T-helper 1 cell treated with Interleukin-12 subunit alpha and Interleukin-12 subunit beta and Interleukin-4 antibody, amounts not matched to agents 30 μg/mL and 1 μg/mL, for 36 hours (primary cell): ENCODE measurements around the gene GGCX.
"Not testable (repeated sequence)": the region's sequence is repeated elsewhere in the genome, so short reads cannot be mapped to it uniquely, and the experiment has no call there.

Experiments
- H3K27ac Mint-ChIP-seq: one replicate; pipeline ENCODE4 v1.8.0; 2021; ENCODE audit warnings: mild to moderate bottlenecking, mixed read lengths
- H3K27me3 Mint-ChIP-seq: one replicate; pipeline ENCODE4 v1.8.0; 2021; ENCODE audit warnings: low read depth, mixed read lengths
- H3K36me3 Mint-ChIP-seq: one replicate; pipeline ENCODE4 v1.8.0; 2021; ENCODE audit warnings: low read depth, mixed read lengths
- H3K4me1 Mint-ChIP-seq: one replicate; pipeline ENCODE4 v1.8.0; 2021; ENCODE audit warnings: low read depth, mixed read lengths
- H3K4me3 Mint-ChIP-seq: one replicate; pipeline ENCODE4 v1.8.0; 2021; ENCODE audit warnings: mild to moderate bottlenecking, moderate library complexity, mixed read lengths
- H3K9me3 Mint-ChIP-seq: one replicate; pipeline ENCODE4 v1.8.0; 2021; ENCODE audit warnings: mixed read lengths

GGCX gene

DNA sequence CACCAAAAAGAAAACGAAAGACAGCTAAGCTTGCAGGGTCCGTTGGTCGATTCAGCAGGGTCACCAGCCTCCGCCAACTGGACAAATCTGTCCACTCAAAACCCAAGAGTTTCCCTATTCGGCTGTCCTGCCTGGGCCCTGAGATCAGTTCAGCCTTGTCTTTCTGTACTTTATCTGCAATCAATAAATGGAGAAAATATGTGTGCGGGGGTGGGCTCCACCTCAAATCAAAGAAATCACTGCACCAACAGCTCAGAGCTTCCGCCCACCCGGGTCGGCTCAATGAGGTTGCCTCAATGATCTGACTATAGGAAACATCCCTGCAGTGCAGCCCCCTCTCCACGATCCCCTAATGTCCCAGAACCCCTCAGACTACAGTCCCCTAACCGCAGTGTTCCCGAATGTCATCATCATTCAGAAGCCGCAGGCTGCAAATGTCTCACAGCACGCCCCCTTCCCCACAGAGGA is 447 bp downstream of the GGCX start:
- peak overlapping the region; percentile 93 for H3K27ac Mint-ChIP-seq
- peaks cover 4% of the 10 kb centered on the region for H3K27me3 Mint-ChIP-seq
- H3K4me1 Mint-ChIP-seq, result peaks cover 22% of the 10 kb centered on the region
- peaks cover 2% of the 10 kb centered on the region for H3K36me3 Mint-ChIP-seq
- peak overlapping the region; percentile 91 for H3K4me3 Mint-ChIP-seq
- H3K9me3 Mint-ChIP-seq, result no peaks in the 10 kb centered on the region

GRCh38 chr2:85560403-85560726 is 928 bp downstream of the GGCX start:
- not testable (repeated sequence) for H3K27me3 Mint-ChIP-seq, H3K36me3 Mint-ChIP-seq, H3K9me3 Mint-ChIP-seq
- Mint-ChIP-seq H3K4me3 (peak overlapping the region; percentile 91), H3K27ac (peak overlapping the region; percentile 93), H3K4me1 (peaks cover 22% of the 10 kb centered on the region)

DNA sequence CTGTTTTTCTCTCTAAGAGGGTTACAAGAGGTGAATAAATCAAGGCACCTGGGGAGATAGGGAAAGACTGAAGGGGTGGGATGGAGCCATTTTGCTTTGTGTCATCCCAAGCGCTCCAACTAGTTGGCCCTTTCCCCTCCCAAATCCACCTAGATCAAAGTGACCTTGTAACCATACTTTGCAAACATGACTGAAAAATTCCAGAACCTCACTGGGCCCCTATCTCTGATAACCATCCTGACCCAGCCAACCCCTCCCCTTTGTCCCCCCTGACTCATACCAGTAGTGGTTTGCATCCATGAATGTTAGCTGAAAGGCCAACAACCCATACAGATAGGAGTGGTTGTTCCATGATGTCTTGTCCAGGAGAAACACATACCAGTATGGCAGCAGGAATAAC is 3.1 kb downstream of the GGCX start:
- H3K27me3 Mint-ChIP-seq, result no peaks in the 10 kb centered on the region
- no peaks in the 10 kb centered on the region for H3K9me3 Mint-ChIP-seq
- peaks cover 15% of the 10 kb centered on the region for H3K36me3 Mint-ChIP-seq
- no peak overlapping the region for H3K27ac Mint-ChIP-seq
- peaks cover 16% of the 10 kb centered on the region for H3K4me1 Mint-ChIP-seq
- no peak overlapping the region for H3K4me3 Mint-ChIP-seq

- peaks cover 18% of the 10 kb centered on the region for H3K4me1 Mint-ChIP-seq
- no peaks in the 10 kb centered on the region for H3K9me3 Mint-ChIP-seq
- no peak overlapping the region for H3K4me3 Mint-ChIP-seq
- H3K27ac Mint-ChIP-seq, result no peak overlapping the region
- peaks cover 24% of the 10 kb centered on the region for H3K36me3 Mint-ChIP-seq
- no peaks in the 10 kb centered on the region for H3K27me3 Mint-ChIP-seq
These were observed 4.2 kb downstream of the GGCX start for GRCh38 chr2:85557130-85557529.

DNA sequence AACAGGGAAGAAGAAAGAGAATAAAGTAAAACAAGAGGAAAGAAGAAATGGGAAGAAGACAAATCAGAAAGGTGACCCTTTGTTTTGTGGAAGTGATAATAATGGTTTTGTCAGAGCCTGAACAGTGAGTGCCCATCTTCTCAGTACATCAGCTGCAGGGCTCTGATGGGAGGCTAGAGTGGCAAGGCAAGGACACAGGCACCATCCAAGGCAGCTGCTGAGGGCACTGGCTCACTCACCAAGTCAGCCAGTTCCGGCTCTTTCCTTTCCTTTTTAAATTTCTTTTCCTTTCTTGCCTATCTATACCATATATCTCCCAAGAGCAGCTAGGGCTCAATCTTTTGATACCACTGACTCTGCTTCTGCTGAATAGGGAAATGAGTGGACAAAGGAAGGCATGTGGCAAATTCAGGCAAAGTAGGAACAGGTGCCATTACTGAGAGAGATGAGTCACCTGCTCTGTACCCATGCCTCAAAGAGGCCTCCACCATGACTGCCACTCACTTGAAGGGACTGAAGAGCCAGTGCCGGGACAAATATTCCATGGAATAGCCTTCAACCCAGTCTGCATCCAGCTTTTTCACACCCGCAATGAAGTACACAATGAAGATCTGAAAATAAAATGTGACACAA is 6.2 kb downstream of the GGCX start:
- Mint-ChIP-seq H3K27ac (no peak overlapping the region), H3K9me3 (no peaks in the 10 kb centered on the region), H3K4me3 (no peak overlapping the region), H3K36me3 (peaks cover 36% of the 10 kb centered on the region), H3K27me3 (no peaks in the 10 kb centered on the region), H3K4me1 (peaks cover 14% of the 10 kb centered on the region)

GRCh38 chr2:85553184-85553583 is 8.1 kb downstream of the GGCX start:
- Mint-ChIP-seq H3K4me1 (peaks cover 10% of the 10 kb centered on the region), H3K4me3 (no peak overlapping the region), H3K9me3 (no peaks in the 10 kb centered on the region), H3K27me3 (no peaks in the 10 kb centered on the region), H3K27ac (no peak overlapping the region), H3K36me3 (peaks cover 42% of the 10 kb centered on the region)

GRCh38 chr2:85551698-85552678 is 9.3 kb downstream of the GGCX start:
- no peaks in the 10 kb centered on the region for H3K27me3 Mint-ChIP-seq
- H3K36me3 Mint-ChIP-seq, result peaks cover 42% of the 10 kb centered on the region
- no peak overlapping the region for H3K4me3 Mint-ChIP-seq
- H3K27ac Mint-ChIP-seq, result peak overlapping the region; percentile 13
- H3K9me3 Mint-ChIP-seq, result no peaks in the 10 kb centered on the region
- H3K4me1 Mint-ChIP-seq, result peaks cover 10% of the 10 kb centered on the region

DNA sequence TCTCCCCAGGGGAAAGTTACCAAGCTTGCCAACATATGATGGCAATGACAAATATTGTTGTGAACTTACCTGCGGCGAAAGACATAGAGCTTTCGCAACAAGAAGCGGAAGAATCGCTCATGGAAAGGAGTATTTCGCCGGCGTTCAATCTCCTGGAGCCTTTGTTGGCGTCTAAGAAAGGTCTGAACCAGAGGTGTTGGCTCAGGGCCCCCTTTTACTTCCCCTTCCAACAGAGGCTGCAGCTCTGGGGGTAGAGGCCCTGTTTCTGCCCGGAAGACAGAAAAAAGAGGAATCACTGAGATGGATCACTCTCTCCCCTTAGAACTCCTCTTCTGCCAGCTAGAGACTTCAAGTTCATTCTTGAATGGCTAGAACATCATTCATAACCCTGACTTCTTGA is 10.8 kb downstream of the GGCX start:
- H3K27me3 Mint-ChIP-seq, result no peaks in the 10 kb centered on the region
- H3K4me1 Mint-ChIP-seq, result peaks cover 12% of the 10 kb centered on the region
- H3K27ac Mint-ChIP-seq, result no peak overlapping the region
- no peaks in the 10 kb centered on the region for H3K9me3 Mint-ChIP-seq
- H3K36me3 Mint-ChIP-seq, result peaks cover 49% of the 10 kb centered on the region
- H3K4me3 Mint-ChIP-seq, result no peak overlapping the region

- Mint-ChIP-seq H3K27me3 (no peaks in the 10 kb centered on the region), H3K4me3 (no peak overlapping the region), H3K36me3 (peaks cover 48% of the 10 kb centered on the region), H3K27ac (no peak overlapping the region), H3K9me3 (no peaks in the 10 kb centered on the region), H3K4me1 (peaks cover 12% of the 10 kb centered on the region)
These were observed 11.5 kb downstream of the GGCX start for GRCh38 chr2:85549826-85550225.

GRCh38 chr2:85549095-85549494 is 12.2 kb downstream of the GGCX start:
- Mint-ChIP-seq H3K4me1 (peaks cover 16% of the 10 kb centered on the region), H3K9me3 (no peaks in the 10 kb centered on the region), H3K36me3 (peaks cover 49% of the 10 kb centered on the region), H3K4me3 (no peak overlapping the region), H3K27ac (no peak overlapping the region), H3K27me3 (no peaks in the 10 kb centered on the region)

GRCh38 chr2:85548608-85548900 is 12.7 kb downstream of the GGCX start:
- Mint-ChIP-seq H3K4me1 (peaks cover 16% of the 10 kb centered on the region), H3K36me3 (peaks cover 50% of the 10 kb centered on the region)

GRCh38 chr2:85547859-85548607 is 13.3 kb downstream of the GGCX start:
- Mint-ChIP-seq H3K27ac (peak overlapping the region; percentile 34), H3K27me3 (no peaks in the 10 kb centered on the region), H3K9me3 (no peaks in the 10 kb centered on the region), H3K36me3 (peaks cover 50% of the 10 kb centered on the region), H3K4me3 (no peak overlapping the region), H3K4me1 (peaks cover 18% of the 10 kb centered on the region)

More at GRCh38 chr2:85548608-85548900, 12.7 kb downstream of the GGCX start:
- Mint-ChIP-seq H3K27ac (no peak overlapping the region), H3K27me3 (no peaks in the 10 kb centered on the region), H3K9me3 (no peaks in the 10 kb centered on the region), H3K4me3 (no peak overlapping the region)

DNA sequence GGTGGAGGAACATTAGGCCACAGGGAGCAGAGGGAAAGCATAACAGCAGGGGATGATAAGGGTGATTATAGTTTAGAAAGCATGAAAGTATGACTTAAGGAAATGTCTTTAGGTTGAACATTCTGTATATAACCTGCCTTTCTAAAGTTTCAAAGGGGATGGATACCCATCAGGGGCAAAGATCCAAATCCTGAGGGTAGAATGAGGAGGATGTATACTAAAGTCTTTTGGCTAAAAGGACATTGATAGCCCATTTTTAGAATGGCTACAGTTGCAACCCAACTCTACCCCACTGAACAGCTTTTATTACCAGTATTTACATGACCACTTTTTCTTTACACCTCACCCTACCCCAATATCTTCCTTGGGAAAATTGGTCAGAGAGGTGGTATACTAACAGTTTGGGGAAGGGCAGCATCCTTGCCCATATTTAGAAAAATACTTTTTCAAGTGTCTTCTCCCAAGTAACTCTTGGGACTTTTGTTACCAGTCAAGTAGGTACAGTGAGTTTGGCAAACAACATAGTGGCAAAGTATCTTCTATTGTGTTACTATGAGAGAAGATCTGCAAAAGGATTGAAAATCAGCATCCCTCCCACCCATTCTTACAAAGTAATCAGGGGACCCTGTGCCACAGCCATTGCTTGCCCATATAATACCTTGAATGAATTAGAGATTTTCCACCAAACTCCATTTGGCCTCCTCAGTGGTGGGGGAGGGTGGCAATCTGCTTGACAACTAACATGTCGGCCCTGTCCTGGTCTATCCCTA is 14.0 kb downstream of the GGCX start:
- Mint-ChIP-seq H3K27me3 (no peaks in the 10 kb centered on the region), H3K27ac (peak overlapping the region; percentile 32), H3K4me3 (no peak overlapping the region), H3K4me1 (peaks cover 22% of the 10 kb centered on the region), H3K36me3 (peaks cover 51% of the 10 kb centered on the region), H3K9me3 (no peaks in the 10 kb centered on the region)

DNA sequence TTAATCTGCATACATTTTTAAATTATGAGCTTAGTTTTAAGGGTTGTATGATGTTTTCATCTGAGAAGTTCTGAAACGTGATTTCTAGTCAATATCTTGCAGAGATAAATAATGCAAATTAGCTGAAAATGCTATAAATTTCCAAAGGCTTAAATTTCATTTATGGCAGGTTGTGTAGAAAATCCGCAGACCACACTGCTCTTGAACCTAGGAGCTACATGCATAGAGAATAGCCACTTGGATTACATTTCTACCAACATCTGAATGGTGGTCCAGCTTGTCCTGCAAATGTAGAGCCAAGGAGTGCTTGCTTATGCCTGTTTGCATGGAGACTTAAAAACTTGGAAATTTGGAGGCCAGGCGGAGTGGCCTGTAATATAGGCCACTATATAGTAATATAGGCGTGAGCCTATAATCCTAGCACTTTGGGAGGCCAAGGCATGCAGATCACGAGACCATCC is 15.5 kb downstream of the GGCX start:
- H3K27me3 Mint-ChIP-seq, result no peaks in the 10 kb centered on the region
- H3K4me1 Mint-ChIP-seq, result peaks cover 31% of the 10 kb centered on the region
- H3K4me3 Mint-ChIP-seq, result no peak overlapping the region
- peaks cover 56% of the 10 kb centered on the region for H3K36me3 Mint-ChIP-seq
- no peak overlapping the region for H3K27ac Mint-ChIP-seq
- no peaks in the 10 kb centered on the region for H3K9me3 Mint-ChIP-seq
